ENCODE data around the gene SND1. TPM values are rescaled to one million over a fixed set of nuclear protein-coding genes. Genes with fewer than 3 reads are reported as not detected.
"Not testable (repeated sequence)": the region's sequence is repeated elsewhere in the genome, so short reads cannot be mapped to it uniquely, and the experiment has no call there.

Gene SND1
- total and polyA plus RNA-seq, 2 donors (not counting 3 experiments of a cell fraction or from before 2014, with no cell fraction given), result 116 to 249 TPM

DNA sequence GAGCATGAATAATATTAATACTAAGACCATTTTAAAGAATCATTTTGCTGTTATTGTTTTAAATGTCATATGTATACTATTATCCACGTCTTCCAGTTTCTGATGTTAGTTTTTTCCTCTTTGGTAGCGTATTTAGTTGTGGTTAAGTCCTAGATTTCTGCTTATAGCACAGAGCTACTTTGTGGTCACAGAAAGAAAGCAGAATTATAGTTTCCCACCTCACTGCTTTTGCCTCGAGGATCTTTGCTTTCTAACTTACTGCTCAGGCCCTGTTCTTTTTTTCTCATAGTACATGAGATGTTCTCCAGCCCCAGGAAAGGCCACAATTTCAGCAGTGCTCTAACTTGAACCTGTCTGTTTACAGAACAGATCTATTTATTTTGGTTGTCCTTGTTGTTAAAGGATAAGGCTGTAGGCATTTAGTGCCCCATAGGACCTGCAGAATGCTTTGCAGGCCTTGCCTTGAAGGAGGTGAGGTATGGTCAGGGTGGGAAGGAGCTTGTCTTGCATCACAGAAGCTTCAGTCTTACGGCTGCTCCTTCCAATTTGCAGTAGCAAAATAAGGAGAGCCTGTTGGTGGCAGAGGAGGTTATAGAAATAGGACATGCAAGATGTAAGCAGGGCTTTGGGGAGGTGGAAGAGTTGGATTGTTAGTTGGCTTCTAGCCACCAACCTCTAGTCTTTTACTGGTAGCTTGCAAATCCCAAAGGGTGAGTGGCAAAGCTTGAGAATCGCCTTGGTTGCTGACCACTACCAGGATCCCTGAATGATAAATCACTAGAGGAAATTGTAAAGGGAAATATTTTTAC lies 250.1 kb downstream of the SND1 start:
- no peaks in the 10 kb centered on the region for H4K20me1 ChIP-seq (replicated peaks; ENCODE audit: control insufficient read depth, extremely low read depth, insufficient read depth, low read length)

GRCh38 chr7:127902753-127903152 lies 250.8 kb downstream of the SND1 start:
- dilution Hi-C loops (cut with MboI; ENCODE audit: extremely low pct_ligation_motif_present, low sequenced_read_pairs); BruUV-seq (replicated peaks); H4K20me1 ChIP-seq (replicated peaks; ENCODE audit: control insufficient read depth, extremely low read depth, insufficient read depth, low read length): not testable (repeated sequence)

More for the DNA sequence above, 250.1 kb downstream of the SND1 start:
- Histone ChIP-seq H3K36me3 (ENCODE audit: control insufficient read depth in 2 of 2, extremely low read depth in 1 of 2, insufficient read depth in 2 of 2, low read length in 2 of 2) (no peaks in the 10 kb centered on the region), H3K27ac (ENCODE audit: insufficient read depth, low read depth, low read length) (no peak overlapping the region), H3K9me1 (replicated peaks; ENCODE audit: control insufficient read depth, extremely low read depth, insufficient read depth, low read length) (no peaks in the 10 kb centered on the region), H2AFZ (ENCODE audit: low read depth, low read length) (no peak overlapping the region), H3K9me3 (replicated peaks; ENCODE audit: control insufficient read depth, insufficient read depth, low read length) (no peaks in the 10 kb centered on the region), H3K9ac (replicated peaks; ENCODE audit: extremely low read depth, insufficient read depth, low read length) (no peak overlapping the region), H3K27me3 (ENCODE audit: control insufficient read depth in 2 of 2, insufficient read depth in 2 of 2, low read length in 2 of 2) (no peaks in the 10 kb centered on the region), H3K79me2 (ENCODE audit: control insufficient read depth, insufficient read depth, low read length) (peaks cover 43% of the 10 kb centered on the region), H3K4me1 (ENCODE audit: control insufficient read depth, extremely low read depth, insufficient read depth, low read length) (peaks cover 30% of the 10 kb centered on the region), H3K4me2 (ENCODE audit: insufficient read depth, low read length) (no peak overlapping the region), H3K4me3 (replicated peaks in 1 of 3; ENCODE audit: insufficient read depth in 1 of 3, low read depth in 1 of 3, low read length in 3 of 3) (no peak overlapping the region)
- no peak for FAIRE-seq
- no TSS peak for BruUV-seq (replicated peaks)
- CTCF ChIA-PET, result no interaction called here
- TF ChIP-seq MAX (IDR thresholded peaks at IDR 0.05; ENCODE audit: insufficient read depth, insufficient read length) (no peak), POLR2A (IDR thresholded peaks at IDR 0.05; ENCODE audit: low read depth, low read length) (no peak), GATA2 (IDR thresholded peaks at IDR 0.05; ENCODE audit: insufficient read depth, insufficient read length, low read depth, low read length) (no peak), MYC (IDR thresholded peaks at IDR 0.05; ENCODE audit: low read depth, low read length) (no peak), FOS (IDR thresholded peaks at IDR 0.05; ENCODE audit: borderline replicate concordance, insufficient read depth, low read length) (no peak), POLR2AphosphoS5 (IDR thresholded peaks at IDR 0.05; ENCODE audit: insufficient read depth, low read depth, low read length) (no peak), CTCF (IDR thresholded peaks at IDR 0.05; ENCODE audit: extremely low read depth in 1 of 2, insufficient read depth in 1 of 2, low read depth in 1 of 2, low read length in 2 of 2) (no peak), JUN (IDR thresholded peaks at IDR 0.05; ENCODE audit: borderline replicate concordance, insufficient read depth, insufficient read length, low read depth) (no peak), EZH2 (IDR thresholded peaks at IDR 0.05; ENCODE audit: borderline replicate concordance, low read depth, low read length, severe bottlenecking) (no peak)
- intact Hi-C loops (cut with micrococcal nuclease) (no loop called here), dilution Hi-C loops (cut with MboI; ENCODE audit: extremely low pct_ligation_motif_present, low sequenced_read_pairs) (no loop called here)
- DNase-seq (ENCODE audit: low read depth, low spot score), result no peak
- POLR2A ChIA-PET, result no interaction called here

More at GRCh38 chr7:127902753-127903152, 250.8 kb downstream of the SND1 start:
- intact Hi-C loops (cut with micrococcal nuclease); H3K9ac ChIP-seq (replicated peaks; ENCODE audit: extremely low read depth, insufficient read depth, low read length); H3K27ac ChIP-seq (ENCODE audit: insufficient read depth, low read depth, low read length); H3K4me2 ChIP-seq (ENCODE audit: insufficient read depth, low read length); H3K9me1 ChIP-seq (replicated peaks; ENCODE audit: control insufficient read depth, extremely low read depth, insufficient read depth, low read length); H3K9me3 ChIP-seq (replicated peaks; ENCODE audit: control insufficient read depth, insufficient read depth, low read length); DNase-seq (ENCODE audit: low read depth, low spot score); FAIRE-seq; POLR2A ChIA-PET; H2AFZ ChIP-seq (ENCODE audit: low read depth, low read length); H3K27me3 ChIP-seq (ENCODE audit: control insufficient read depth in 2 of 2, insufficient read depth in 2 of 2, low read length in 2 of 2); CTCF ChIA-PET; H3K4me3 ChIP-seq (replicated peaks in 1 of 3; ENCODE audit: insufficient read depth in 1 of 3, low read depth in 1 of 3, low read length in 3 of 3); H3K36me3 ChIP-seq (ENCODE audit: control insufficient read depth in 2 of 2, extremely low read depth in 1 of 2, insufficient read depth in 2 of 2, low read length in 2 of 2): not testable (repeated sequence)
- peaks cover 30% of the 10 kb centered on the region for H3K4me1 ChIP-seq (ENCODE audit: control insufficient read depth, extremely low read depth, insufficient read depth, low read length)
- peaks cover 44% of the 10 kb centered on the region for H3K79me2 ChIP-seq (ENCODE audit: control insufficient read depth, insufficient read depth, low read length)

All from endothelial cell of umbilical vein (primary cell).